HepG2 (cell line): ENCODE results near the gene EMILIN1. TPM values are rescaled to one million over a fixed set of nuclear protein-coding genes. Genes with fewer than 3 reads are reported as not detected.

Source experiments
- ATAC-seq: fragments of 200-7000 bp; cut with Tn5 transposase; 3 replicates; pipeline ENCODE4 v1.9.1; 2020; ENCODE audit warnings: mild to moderate bottlenecking, moderate library complexity
- BruUV-seq: library from RNA; stranded (reverse); fragments of 400-500 nt; replicated peaks from 2 replicates; lab custom pipeline; 2021; lab: Mats Ljungman, UMichigan
- CTCF ChIA-PET: fragments of 300-600 bp; formaldehyde crosslinking; extraction: SDS; loops from one replicate; lab custom pipeline; 2021; ENCODE audit warnings: low total read pairs, inconsistent platforms, low intra/inter-chr PET ratio; lab: Yijun Ruan, JAX
- POLR2A ChIA-PET: fragments of 350-600 bp; sonication (Branson Sonifier 250); formaldehyde crosslinking; loops from one replicate; lab custom pipeline; 2020; ENCODE audit warnings: antibody characterized with exemption, inconsistent platforms; lab: Yijun Ruan, JAX
- DNase-seq: peaks from one replicate; pipeline ENCODE4 v3.0.0-alpha.2; 2015; ENCODE audit warnings: low spot score
- FAIRE-seq: peaks from 3 replicates; lab custom pipeline; 2011; peaks lifted over from hg19 to GRCh38; lab: Jason Lieb, UNC
- H2AFZ ChIP-seq: one replicate; pipeline ENCODE4 v1.6.1; 2011; ENCODE audit warnings: low read length, inconsistent platforms
- H3K27ac ChIP-seq: fragments of 300-600 bp; 3 replicates; pipeline ENCODE4 v1.8.0; 2011; ENCODE audit warnings: mixed run types, mild to moderate bottlenecking, mixed read lengths, low read length, inconsistent platforms; ENCODE audit not compliant: insufficient read depth; ENCODE audit errors: extremely low read length
- H3K27me3 ChIP-seq, 2 experiments: fragments of 200-600 bp in 1 of 2; 2 replicates in 1 of 2; 3 replicates in 1 of 2; pipeline versions ENCODE4 v1.6.0 to v1.8.0; 2011; ENCODE audit warnings: low read length in 2 of 2, mild to moderate bottlenecking in 2 of 2, moderate library complexity in 2 of 2, inconsistent platforms in 1 of 2; ENCODE audit not compliant: insufficient read depth in 2 of 2, control insufficient read depth in 1 of 2
- H3K36me3 ChIP-seq, 2 experiments: fragments of 200-600 bp in 1 of 2; replicated peaks in 1 of 2; 2 replicates in 1 of 2; 3 replicates in 1 of 2; pipeline versions ENCODE4 v1.5.1 to v1.8.0; 2011; ENCODE audit warnings: low read length in 2 of 2, inconsistent platforms in 1 of 2; ENCODE audit not compliant: insufficient read depth in 2 of 2, control insufficient read depth in 1 of 2
- H3K4me1 ChIP-seq: 2 replicates; pipeline ENCODE4 v1.5.1; 2012; ENCODE audit warnings: low read length, inconsistent platforms; ENCODE audit not compliant: insufficient read depth
- H3K4me2 ChIP-seq: 2 replicates; pipeline ENCODE4 v1.6.0; 2011; ENCODE audit warnings: low read depth, low read length, inconsistent platforms
- H3K4me3 ChIP-seq, 3 experiments: fragments of 200-600 bp in 1 of 3; sonication (generic), shearing (Covaris generic) in 1 of 3; replicated peaks in 1 of 3; 2 replicates each; pipeline ENCODE4 v1.5.1; 2011 to 2016; ENCODE audit warnings: low read length in 3 of 3, inconsistent platforms in 2 of 3, low read depth in 2 of 3, mild to moderate bottlenecking in 2 of 3, control low read depth in 1 of 3, mixed read lengths in 1 of 3; ENCODE audit not compliant: insufficient read depth in 1 of 3
- H3K79me2 ChIP-seq: one replicate; pipeline ENCODE4 v1.6.1; 2011; ENCODE audit warnings: low read length, inconsistent platforms; ENCODE audit not compliant: insufficient read depth
- H3K9ac ChIP-seq: 2 replicates; pipeline ENCODE4 v1.6.0; 2011; ENCODE audit warnings: mild to moderate bottlenecking, low read depth, low read length, inconsistent platforms; ENCODE audit not compliant: insufficient read depth
- H3K9me3 ChIP-seq: 2 replicates; pipeline ENCODE4 v1.5.1; 2012; ENCODE audit warnings: mild to moderate bottlenecking, low read length
- H4K20me1 ChIP-seq: 2 replicates; pipeline ENCODE4 v1.6.0; 2011; ENCODE audit warnings: inconsistent platforms, mild to moderate bottlenecking, low read length, moderate library complexity; ENCODE audit not compliant: insufficient read depth
- AGO2 ChIP-seq: fragments of 200-400 bp; formaldehyde crosslinking; optimal IDR thresholded peaks from 2 replicates; pipeline ENCODE3; 2017; ENCODE audit warnings: mild to moderate bottlenecking, low read depth, low read length, moderate library complexity
- ATF4 ChIP-seq, 2 experiments: fragments of 450-650 bp in 1 of 2; sonication (generic) in 1 of 2; formaldehyde crosslinking; IDR thresholded peaks; 2 replicates each; pipeline versions ENCODE4 v1.5.0 to v1.8.0; 2020 to 2022; ENCODE audit warnings: mild to moderate bottlenecking in 1 of 2, missing genetic modification reagents in 1 of 2
- HDAC1 ChIP-seq: sonication (generic); formaldehyde crosslinking; IDR thresholded peaks from 2 replicates; pipeline ENCODE4 v1.5.1; 2020; ENCODE audit warnings: mild to moderate bottlenecking, missing genetic modification reagents
- HOXA3 ChIP-seq: sonication (generic); formaldehyde crosslinking; IDR thresholded peaks from 2 replicates; pipeline ENCODE4 v1.5.0; 2020; ENCODE audit warnings: missing genetic modification reagents
- MLX ChIP-seq: IDR thresholded peaks from 2 replicates; pipeline ENCODE4 v1.6.1; 2016
- NR3C1 ChIP-seq: sonication (generic); formaldehyde crosslinking; IDR thresholded peaks from 2 replicates; pipeline ENCODE4 v1.4.0; 2020; ENCODE audit warnings: missing genetic modification reagents
- RBFOX2 ChIP-seq: fragments of 200-400 bp; formaldehyde crosslinking; IDR thresholded peaks from 2 replicates; pipeline ENCODE4 v1.6.1; 2017; ENCODE audit warnings: low read depth, mild to moderate bottlenecking, low read length
- SIX4 ChIP-seq: sonication (generic); formaldehyde crosslinking; IDR thresholded peaks from 2 replicates; pipeline ENCODE4 v1.4.0; 2020; ENCODE audit warnings: missing genetic modification reagents
- TBX3 ChIP-seq: fragments of 450-650 bp; IDR thresholded peaks from 2 replicates; pipeline ENCODE4 v1.6.1; 2017; ENCODE audit warnings: antibody characterized with exemption, mild to moderate bottlenecking, inconsistent platforms, borderline replicate concordance
- ZFP36L2 ChIP-seq: sonication (generic); formaldehyde crosslinking; IDR thresholded peaks from 2 replicates; pipeline ENCODE4 v1.4.0; 2020; ENCODE audit warnings: missing genetic modification reagents
- ZNF24 ChIP-seq: fragments of 450-650 bp; IDR thresholded peaks from 2 replicates; pipeline ENCODE4 v1.6.1; 2017; ENCODE audit warnings: antibody characterized with exemption, mild to moderate bottlenecking
- ZNF326 ChIP-seq: sonication (generic); formaldehyde crosslinking; IDR thresholded peaks from 2 replicates; pipeline ENCODE4 v1.4.0; 2020; ENCODE audit warnings: missing genetic modification reagents, borderline replicate concordance
- ZNF607 ChIP-seq: sonication (generic); formaldehyde crosslinking; IDR thresholded peaks from 2 replicates; pipeline ENCODE4 v1.5.1; 2020; ENCODE audit warnings: missing genetic modification reagents, mild to moderate bottlenecking, borderline replicate concordance
- WGBS: methylation state at CpG from one replicate; pipeline ENCODE4 v1.1.6; 2017; ENCODE audit warnings: low lambda C conversion rate; 5-methylcytosine and 5-hydroxymethylcytosine counted together
- in situ Hi-C: cut with HindIII; loops from 2 replicates; pipeline ENCODE4 v1.10.0; 2017; ENCODE audit warnings: low pct_unique_long_range_greater_than_20kb; ENCODE audit not compliant: extremely low pct_ligation_motif_present
- intact Hi-C: fragments of 100-400 bp; cut with micrococcal nuclease; formaldehyde crosslinking; loops from one replicate; pipeline ENCODE4 v1.10.0; 2022; ENCODE audit not compliant: unreplicated experiment
- polyA plus RNA-seq, 8 experiments: library from polyadenylated mRNA; depleted of rRNA in 3 of 8; stranded (reverse) in 7 of 8; unstranded in 1 of 8; fragments of >200 nt; fragmentation: Illumina TruSeq in 4 of 8; extraction: Trizol in 4 of 8; gene quantifications; 2 replicates each; pipeline versions ENCODE4 v1.2.1 to v1.2.3, GENCODE V29; 2011 to 2016; ENCODE audit warnings: low read depth in 4 of 8, missing spikeins in 1 of 8, mixed read lengths in 1 of 8; ENCODE audit not compliant: insufficient read depth in 1 of 8
- total RNA-seq, 5 experiments: library from RNA; depleted of rRNA; stranded (reverse); fragments of >200 nt; fragmentation: Illumina TruSeq; extraction: Trizol; gene quantifications; 2 replicates each; pipeline ENCODE4 v1.2.3, GENCODE V29; 2016; ENCODE audit warnings: low read depth in 1 of 5
- TF ChIP-seq, protein P1 (sequence below), 2 experiments: fragments of 450-650 bp in 1 of 2; sonication (generic) in 1 of 2; formaldehyde crosslinking in 1 of 2; IDR thresholded peaks; 2 replicates each; pipeline versions ENCODE4 v1.6.1 to v1.8.0; 2016 to 2022; ENCODE audit warnings: antibody characterized with exemption in 1 of 2, mild to moderate bottlenecking in 1 of 2, missing genetic modification reagents in 1 of 2

EMILIN1 gene
- total and polyA plus RNA-seq, 2 of the 13 experiments (the other 11 are each of a cell fraction or from before 2014, with no cell fraction given) = 8.1 to 9.7 TPM

DNA sequence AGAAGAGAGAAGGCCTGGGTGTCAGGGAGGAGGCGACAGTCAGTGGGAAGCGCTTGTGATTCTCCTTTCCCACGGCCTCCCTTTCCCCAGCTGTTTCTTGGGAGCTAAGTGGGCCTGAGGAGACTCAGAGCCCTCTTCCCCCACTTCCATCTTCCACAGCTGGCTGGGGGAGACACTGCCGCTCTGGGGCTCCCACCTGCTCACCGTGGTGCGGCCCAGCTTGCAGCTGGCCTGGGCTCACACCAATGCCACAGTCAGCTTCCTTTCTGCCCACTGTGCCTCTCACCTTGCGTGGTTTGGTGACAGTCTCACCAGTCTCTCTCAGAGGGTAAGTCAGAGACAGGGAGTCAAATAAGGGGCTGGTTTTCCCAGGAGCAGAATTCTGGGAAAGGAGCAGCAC lies 38.5 kb upstream of the EMILIN1 start (continued):
- TF ChIP-seq, protein P1, sequence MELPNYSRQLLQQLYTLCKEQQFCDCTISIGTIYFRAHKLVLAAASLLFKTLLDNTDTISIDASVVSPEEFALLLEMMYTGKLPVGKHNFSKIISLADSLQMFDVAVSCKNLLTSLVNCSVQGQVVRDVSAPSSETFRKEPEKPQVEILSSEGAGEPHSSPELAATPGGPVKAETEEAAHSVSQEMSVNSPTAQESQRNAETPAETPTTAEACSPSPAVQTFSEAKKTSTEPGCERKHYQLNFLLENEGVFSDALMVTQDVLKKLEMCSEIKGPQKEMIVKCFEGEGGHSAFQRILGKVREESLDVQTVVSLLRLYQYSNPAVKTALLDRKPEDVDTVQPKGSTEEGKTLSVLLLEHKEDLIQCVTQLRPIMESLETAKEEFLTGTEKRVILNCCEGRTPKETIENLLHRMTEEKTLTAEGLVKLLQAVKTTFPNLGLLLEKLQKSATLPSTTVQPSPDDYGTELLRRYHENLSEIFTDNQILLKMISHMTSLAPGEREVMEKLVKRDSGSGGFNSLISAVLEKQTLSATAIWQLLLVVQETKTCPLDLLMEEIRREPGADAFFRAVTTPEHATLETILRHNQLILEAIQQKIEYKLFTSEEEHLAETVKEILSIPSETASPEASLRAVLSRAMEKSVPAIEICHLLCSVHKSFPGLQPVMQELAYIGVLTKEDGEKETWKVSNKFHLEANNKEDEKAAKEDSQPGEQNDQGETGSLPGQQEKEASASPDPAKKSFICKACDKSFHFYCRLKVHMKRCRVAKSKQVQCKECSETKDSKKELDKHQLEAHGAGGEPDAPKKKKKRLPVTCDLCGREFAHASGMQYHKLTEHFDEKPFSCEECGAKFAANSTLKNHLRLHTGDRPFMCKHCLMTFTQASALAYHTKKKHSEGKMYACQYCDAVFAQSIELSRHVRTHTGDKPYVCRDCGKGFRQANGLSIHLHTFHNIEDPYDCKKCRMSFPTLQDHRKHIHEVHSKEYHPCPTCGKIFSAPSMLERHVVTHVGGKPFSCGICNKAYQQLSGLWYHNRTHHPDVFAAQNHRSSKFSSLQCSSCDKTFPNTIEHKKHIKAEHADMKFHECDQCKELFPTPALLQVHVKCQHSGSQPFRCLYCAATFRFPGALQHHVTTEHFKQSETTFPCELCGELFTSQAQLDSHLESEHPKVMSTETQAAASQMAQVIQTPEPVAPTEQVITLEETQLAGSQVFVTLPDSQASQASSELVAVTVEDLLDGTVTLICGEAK (IDR thresholded peaks at IDR 0.05) = no peak
- TF ChIP-seq, protein P1 (CRISPR knock-in tag; IDR thresholded peaks at IDR 0.05) = no peak
- TF ChIP-seq HDAC1 (CRISPR knock-in tag) (no peak), ZNF326 (no peak)

GRCh38 chr2:27040282-27040681 lies 38.1 kb upstream of the EMILIN1 start:
- no peaks in the 10 kb centered on the region; the same call in 1 of the 2 replicates for H4K20me1 ChIP-seq
- H2AFZ ChIP-seq = no peak overlapping the region
- in situ Hi-C loops = no loop called here
- DNase-seq = no peak
- peaks cover 9% of the 10 kb centered on the region for H3K4me1 ChIP-seq
- ChIA-PET POLR2A (interaction anchor here (4.2 kb wide), 1 partner anchor 10 kb away, joined by 28 read pairs; the partner anchor contains the start of gene AGBL5), CTCF (no interaction called here)
- intact Hi-C loops = no loop called here
- no peak overlapping the region for H3K4me2 ChIP-seq
- H3K27me3 ChIP-seq = no peaks in the 10 kb centered on the region
- 89% methylated on average over 8 of the region's 8 CpGs for WGBS
- no peak for FAIRE-seq
- no TSS peak for BruUV-seq
- peaks cover 10% of the 10 kb centered on the region for H3K79me2 ChIP-seq
- H3K9me3 ChIP-seq = no peaks in the 10 kb centered on the region
- H3K27ac ChIP-seq = no peak overlapping the region
- peaks cover 62 to 74% of the 10 kb centered on the region in 2 experiments for H3K36me3 ChIP-seq
- H3K9ac ChIP-seq = no peak overlapping the region
- no peak overlapping the region for H3K4me3 ChIP-seq
- peak; percentile 17 for ATAC-seq
- TF ChIP-seq ZNF24 (no peak), SIX4 (CRISPR knock-in tag) (no peak), ZFP36L2 (CRISPR knock-in tag) (no peak), ZNF607 (CRISPR knock-in tag) (no peak), TBX3 (no peak), HOXA3 (CRISPR knock-in tag) (no peak), MLX (CRISPR knock-in tag) (no peak), RBFOX2 (0 out of 2 replicates have a peak, but pooled peaks have one; percentile 31), AGO2 (peak; percentile 71), NR3C1 (no peak), ATF4 (CRISPR knock-in tag; IDR thresholded peaks at IDR 0.05) (no peak)
